HepG2 (cell line): ENCODE data around the gene C14orf93. TPM values are rescaled to one million over a fixed set of nuclear protein-coding genes. Genes with fewer than 3 reads are reported as not detected.

Source experiments
- BCL3 ChIP-seq: sonication (generic); formaldehyde crosslinking; IDR thresholded peaks from 2 replicates; pipeline ENCODE4 v1.5.1; 2020; ENCODE audit warnings: mild to moderate bottlenecking, missing genetic modification reagents, moderate library complexity
- DNMT3B ChIP-seq: conservative IDR thresholded peaks from 2 replicates; pipeline ENCODE4 v1.6.1; 2016; ENCODE audit warnings: missing biosample characterization, control low read depth
- ELF3 ChIP-seq: IDR thresholded peaks from 2 replicates; pipeline ENCODE4 v1.6.1; 2016; ENCODE audit warnings: missing genetic modification reagents, missing compliant biosample characterization
- ETV6 ChIP-seq: sonication (generic); formaldehyde crosslinking; conservative IDR thresholded peaks from 2 replicates; pipeline ENCODE4 v1.4.0; 2020; ENCODE audit warnings: missing genetic modification reagents
- HNF4G ChIP-seq, 2 experiments: sonication (generic) in 1 of 2; formaldehyde crosslinking in 1 of 2; IDR thresholded peaks; 2 replicates each; pipeline versions ENCODE4 v1.4.0 to v1.6.1; 2011 to 2020; ENCODE audit warnings: borderline replicate concordance in 2 of 2, low read depth in 2 of 2, mild to moderate bottlenecking in 2 of 2, low read length in 1 of 2, missing genetic modification reagents in 1 of 2, moderate library complexity in 1 of 2
- JDP2 ChIP-seq: sonication (generic); formaldehyde crosslinking; IDR thresholded peaks from 2 replicates; pipeline ENCODE4 v1.8.1; 2022; ENCODE audit warnings: missing genetic modification reagents, borderline replicate concordance
- KLF12 ChIP-seq: sonication (generic); formaldehyde crosslinking; IDR thresholded peaks from 2 replicates; pipeline ENCODE4 v1.4.0; 2020; ENCODE audit warnings: missing genetic modification reagents, borderline replicate concordance
- MATR3 ChIP-seq: sonication (generic); formaldehyde crosslinking; IDR thresholded peaks from 2 replicates; pipeline ENCODE4 v1.4.0; 2020; ENCODE audit warnings: missing genetic modification reagents
- MED1 ChIP-seq: sonication (generic); formaldehyde crosslinking; IDR thresholded peaks from 2 replicates; pipeline ENCODE4 v1.4.0; 2020; ENCODE audit warnings: missing genetic modification reagents
- MLLT10 ChIP-seq: sonication (generic); formaldehyde crosslinking; IDR thresholded peaks from 2 replicates; pipeline ENCODE4 v1.4.0; 2020; ENCODE audit warnings: missing genetic modification reagents
- POLR2AphosphoS2 ChIP-seq: IDR thresholded peaks from 2 replicates; pipeline ENCODE4 v1.6.1; 2011; ENCODE audit warnings: low read depth, low read length, improper control_type of control experiment
- PPARG ChIP-seq: conservative IDR thresholded peaks from 2 replicates; pipeline ENCODE4 v1.6.1; 2016; ENCODE audit warnings: missing biosample characterization, missing genetic modification reagents
- SALL1 ChIP-seq: sonication (generic); formaldehyde crosslinking; IDR thresholded peaks from 2 replicates; pipeline ENCODE4 v1.8.0; 2022; ENCODE audit warnings: mild to moderate bottlenecking, missing genetic modification reagents
- SALL2 ChIP-seq: sonication (generic); formaldehyde crosslinking; IDR thresholded peaks from 2 replicates; pipeline ENCODE4 v1.8.1; 2023; ENCODE audit warnings: mild to moderate bottlenecking, missing genetic modification reagents, inconsistent platforms
- SNAI1 ChIP-seq: sonication (generic); formaldehyde crosslinking; IDR thresholded peaks from 2 replicates; pipeline ENCODE4 v1.5.0; 2020; ENCODE audit warnings: mild to moderate bottlenecking, missing genetic modification reagents, borderline replicate concordance
- SNAPC5 ChIP-seq: sonication (generic); formaldehyde crosslinking; IDR thresholded peaks from 2 replicates; pipeline ENCODE4 v1.8.1; 2023; ENCODE audit warnings: mild to moderate bottlenecking, missing genetic modification reagents, borderline replicate concordance
- SOX5 ChIP-seq: IDR thresholded peaks from 2 replicates; pipeline ENCODE4 v1.6.1; 2016; ENCODE audit warnings: borderline replicate concordance
- ZBTB33 ChIP-seq: sonication (generic); formaldehyde crosslinking; IDR thresholded peaks from 2 replicates; pipeline ENCODE4 v1.4.0; 2020; ENCODE audit warnings: missing genetic modification reagents
- ZBTB34 ChIP-seq: sonication (generic); formaldehyde crosslinking; IDR thresholded peaks from 2 replicates; pipeline ENCODE4 v1.8.0; 2022; ENCODE audit warnings: mild to moderate bottlenecking, missing genetic modification reagents
- ZNF207 ChIP-seq: fragments of 450-650 bp; IDR thresholded peaks from 2 replicates; pipeline ENCODE4 v1.6.1; 2016; ENCODE audit warnings: antibody characterized with exemption, borderline replicate concordance
- ZNF263 ChIP-seq: sonication (generic); formaldehyde crosslinking; IDR thresholded peaks from 2 replicates; pipeline ENCODE4 v1.4.0; 2020; ENCODE audit warnings: missing genetic modification reagents
- ZNF333 ChIP-seq: sonication (generic); formaldehyde crosslinking; IDR thresholded peaks from 2 replicates; pipeline ENCODE4 v1.4.0; 2020; ENCODE audit warnings: mild to moderate bottlenecking, missing genetic modification reagents, borderline replicate concordance
- ZNF343 ChIP-seq: sonication (generic); formaldehyde crosslinking; IDR thresholded peaks from 2 replicates; pipeline ENCODE4 v1.4.0; 2020; ENCODE audit warnings: mild to moderate bottlenecking, missing genetic modification reagents
- ZNF564 ChIP-seq: sonication (generic); formaldehyde crosslinking; IDR thresholded peaks from 2 replicates; pipeline ENCODE4 v1.8.1; 2023; ENCODE audit warnings: mild to moderate bottlenecking, missing genetic modification reagents
- ZNF670 ChIP-seq: sonication (generic); formaldehyde crosslinking; IDR thresholded peaks from 2 replicates; pipeline ENCODE4 v1.8.0; 2022; ENCODE audit warnings: mild to moderate bottlenecking, missing genetic modification reagents, borderline replicate concordance
- ZNF724P ChIP-seq: sonication (generic); formaldehyde crosslinking; IDR thresholded peaks from 2 replicates; pipeline ENCODE4 v1.8.0; 2022; ENCODE audit warnings: missing genetic modification reagents, borderline replicate concordance
- ZNF782 ChIP-seq: sonication (generic); formaldehyde crosslinking; IDR thresholded peaks from 2 replicates; pipeline ENCODE4 v1.4.0; 2020; ENCODE audit warnings: missing genetic modification reagents, mild to moderate bottlenecking, borderline replicate concordance
- polyA plus RNA-seq, 8 experiments: library from polyadenylated mRNA; depleted of rRNA in 3 of 8; stranded (reverse) in 7 of 8; unstranded in 1 of 8; fragments of >200 nt; fragmentation: Illumina TruSeq in 4 of 8; extraction: Trizol in 4 of 8; gene quantifications; 2 replicates each; pipeline versions ENCODE4 v1.2.1 to v1.2.3, GENCODE V29; 2011 to 2016; ENCODE audit warnings: low read depth in 4 of 8, missing spikeins in 1 of 8, mixed read lengths in 1 of 8; ENCODE audit not compliant: insufficient read depth in 1 of 8
- total RNA-seq, 5 experiments: library from RNA; depleted of rRNA; stranded (reverse); fragments of >200 nt; fragmentation: Illumina TruSeq; extraction: Trizol; gene quantifications; 2 replicates each; pipeline ENCODE4 v1.2.3, GENCODE V29; 2016; ENCODE audit warnings: low read depth in 1 of 5

C14orf93 gene
- total and polyA plus RNA-seq, 2 of the 13 experiments (the other 11 are each of a cell fraction or from before 2014, with no cell fraction given) = 11.4 to 22.5 TPM

GRCh38 chr14:22982477-22983245 lies 27.3 kb downstream of the C14orf93 start, which contains the start of gene AJUBA (continued):
- TF ChIP-seq ETV6 (CRISPR knock-in tag) = peak; percentile 89
- TF ChIP-seq SNAPC5 (CRISPR knock-in tag) = no peak
- TF ChIP-seq BCL3 = peak; percentile 93
- TF ChIP-seq ZNF724P (CRISPR knock-in tag) = peak; percentile 15
- TF ChIP-seq ZNF263 (CRISPR knock-in tag) = no peak
- TF ChIP-seq JDP2 (CRISPR knock-in tag) = no peak
- TF ChIP-seq KLF12 (CRISPR knock-in tag) = no peak
- TF ChIP-seq HNF4G (IDR thresholded peaks at IDR 0.05; ENCODE audit: borderline replicate concordance, low read depth, low read length) = no peak; the same call in 1 of the 2 replicates
- peak; percentile 93 for TF ChIP-seq HNF4G (CRISPR knock-in tag; IDR thresholded peaks at IDR 0.05; ENCODE audit: borderline replicate concordance, low read depth)
- TF ChIP-seq SALL1 (CRISPR knock-in tag) = no peak
- TF ChIP-seq DNMT3B = no peak
- TF ChIP-seq ZBTB33 (CRISPR knock-in tag) = peak; percentile 71
- peak; percentile 75 for TF ChIP-seq SOX5 (CRISPR knock-in tag)
- TF ChIP-seq PPARG (CRISPR knock-in tag) = 0 out of 2 replicates have a peak, but pooled peaks have one; percentile 57
- no peak; the same call in 1 of the 2 replicates for TF ChIP-seq ZNF343 (CRISPR knock-in tag)
- TF ChIP-seq MLLT10 (CRISPR knock-in tag) = no peak
- no peak for TF ChIP-seq ZNF670
- peak; percentile 44; the same call in 1 of the 2 replicates for TF ChIP-seq ELF3 (CRISPR knock-in tag)
- no peak for TF ChIP-seq ZNF564 (CRISPR knock-in tag)
- TF ChIP-seq SNAI1 (CRISPR knock-in tag) = no peak
- TF ChIP-seq MATR3 (CRISPR knock-in tag) = no peak
- TF ChIP-seq SALL2 (CRISPR knock-in tag) = no peak
- TF ChIP-seq ZNF207 = no peak
- TF ChIP-seq ZNF333 (CRISPR knock-in tag) = no peak
- no peak for TF ChIP-seq MED1 (CRISPR knock-in tag)
- peak; percentile 90; the same call in 1 of the 2 replicates for TF ChIP-seq ZNF782 (CRISPR knock-in tag)
- no peak for TF ChIP-seq ZBTB34
- TF ChIP-seq POLR2AphosphoS2 = peak; percentile 85
